GM19025 (cell line): ENCODE results near the gene ANAPC2.
A peak's percentile ranks its signal among the peaks of the same experiment; 100 is the strongest.

ENCODE experiments used
- ATAC-seq: cut with Tn5 transposase; IDR thresholded peaks from one replicate; pipeline ENCODE4 v1.9.1; 2021; ENCODE audit warnings: mild to moderate bottlenecking, low read depth, moderate library complexity; ENCODE audit not compliant: unreplicated experiment

The ANAPC2 gene

GRCh38 chr9:137165250-137165836, 23.0 kb downstream of the ANAPC2 start:
- ATAC-seq = no peak

- no peak for ATAC-seq
Observed at GRCh38 chr9:137164370-137165249, 23.8 kb downstream of the ANAPC2 start.

GRCh38 chr9:137163805-137164204, 24.6 kb downstream of the ANAPC2 start:
- ATAC-seq = no peak

- no peak for ATAC-seq
Observed at GRCh38 chr9:137163365-137163715, 25.0 kb downstream of the ANAPC2 start.

- ATAC-seq = no peak
Observed at GRCh38 chr9:137162505-137163364, 25.6 kb downstream of the ANAPC2 start.

GRCh38 chr9:137161558-137162486, 26.5 kb downstream of the ANAPC2 start:
- no peak for ATAC-seq

- no peak for ATAC-seq
Observed at GRCh38 chr9:137160716-137161557, 27.4 kb downstream of the ANAPC2 start.

- no peak for ATAC-seq
Observed at GRCh38 chr9:137160054-137160425, 28.3 kb downstream of the ANAPC2 start.

GRCh38 chr9:137159105-137160053, 29.0 kb downstream of the ANAPC2 start:
- ATAC-seq = no peak

- no peak for ATAC-seq
Observed at GRCh38 chr9:137158625-137159024, 29.7 kb downstream of the ANAPC2 start.

- no peak for ATAC-seq
Observed at GRCh38 chr9:137157618-137158415, 30.5 kb downstream of the ANAPC2 start.

- ATAC-seq = no peak
Observed at GRCh38 chr9:137156567-137157375, 31.6 kb downstream of the ANAPC2 start.

GRCh38 chr9:137152844-137153405, 35.4 kb downstream of the ANAPC2 start:
- ATAC-seq = no peak

GRCh38 chr9:137150617-137151457, 37.5 kb downstream of the ANAPC2 start:
- ATAC-seq = peak; percentile 44

- no peak for ATAC-seq
Observed at GRCh38 chr9:137149942-137150616, 38.3 kb downstream of the ANAPC2 start.
